Activated CD8-positive, alpha-beta memory T cell treated with anti-CD3 and anti-CD28 coated beads, Interleukin-2, amount 10 ng/mL, durations not matched to agents 7 days and 5 days (primary cell): ENCODE measurements around the gene GNL3. TPM values are rescaled to one million over a fixed set of nuclear protein-coding genes. Genes with fewer than 3 reads are reported as not detected.

Experiments
- ATAC-seq: fragments of 150-1000 bp; cut with Tn5 transposase; one replicate; pipeline ENCODE4 v1.10.0; 2021; ENCODE audit warnings: moderate library complexity
- CTCF ChIA-PET: fragments of 350-600 bp; sonication (Branson Sonifier 250); formaldehyde crosslinking; loops from one replicate; lab custom pipeline; 2021; ENCODE audit warnings: antibody characterized with exemption; lab: Charles Lee
- DNase-seq: peaks from one replicate; pipeline ENCODE4 v3.0.0-alpha.2; 2020
- H3K27ac Mint-ChIP-seq: one replicate; pipeline ENCODE4 v1.8.0; 2021; ENCODE audit warnings: mild to moderate bottlenecking, mixed read lengths
- H3K27me3 Mint-ChIP-seq: one replicate; pipeline ENCODE4 v1.8.0; 2021; ENCODE audit warnings: mixed read lengths
- H3K36me3 Mint-ChIP-seq: one replicate; pipeline ENCODE4 v1.8.0; 2021; ENCODE audit warnings: mild to moderate bottlenecking, mixed read lengths
- H3K4me1 Mint-ChIP-seq: one replicate; pipeline ENCODE4 v1.8.0; 2021; ENCODE audit warnings: mixed read lengths
- H3K4me3 Mint-ChIP-seq: one replicate; pipeline ENCODE4 v1.8.0; 2021; ENCODE audit warnings: mild to moderate bottlenecking, moderate library complexity, mixed read lengths
- H3K9me3 Mint-ChIP-seq: one replicate; pipeline ENCODE4 v1.8.0; 2022; ENCODE audit warnings: low read depth, mixed read lengths
- total RNA-seq, 2 experiments: library from RNA; stranded (reverse); gene quantifications; one replicate each; pipeline ENCODE4 v1.2.3, GENCODE V29; 2021

Gene GNL3, protein sequence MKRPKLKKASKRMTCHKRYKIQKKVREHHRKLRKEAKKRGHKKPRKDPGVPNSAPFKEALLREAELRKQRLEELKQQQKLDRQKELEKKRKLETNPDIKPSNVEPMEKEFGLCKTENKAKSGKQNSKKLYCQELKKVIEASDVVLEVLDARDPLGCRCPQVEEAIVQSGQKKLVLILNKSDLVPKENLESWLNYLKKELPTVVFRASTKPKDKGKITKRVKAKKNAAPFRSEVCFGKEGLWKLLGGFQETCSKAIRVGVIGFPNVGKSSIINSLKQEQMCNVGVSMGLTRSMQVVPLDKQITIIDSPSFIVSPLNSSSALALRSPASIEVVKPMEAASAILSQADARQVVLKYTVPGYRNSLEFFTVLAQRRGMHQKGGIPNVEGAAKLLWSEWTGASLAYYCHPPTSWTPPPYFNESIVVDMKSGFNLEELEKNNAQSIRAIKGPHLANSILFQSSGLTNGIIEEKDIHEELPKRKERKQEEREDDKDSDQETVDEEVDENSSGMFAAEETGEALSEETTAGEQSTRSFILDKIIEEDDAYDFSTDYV
- 100 to 1,000 TPM in 1 of 2 experiments, 10 to 100 TPM in 1; 86.8 to 116 TPM for total RNA-seq

DNA sequence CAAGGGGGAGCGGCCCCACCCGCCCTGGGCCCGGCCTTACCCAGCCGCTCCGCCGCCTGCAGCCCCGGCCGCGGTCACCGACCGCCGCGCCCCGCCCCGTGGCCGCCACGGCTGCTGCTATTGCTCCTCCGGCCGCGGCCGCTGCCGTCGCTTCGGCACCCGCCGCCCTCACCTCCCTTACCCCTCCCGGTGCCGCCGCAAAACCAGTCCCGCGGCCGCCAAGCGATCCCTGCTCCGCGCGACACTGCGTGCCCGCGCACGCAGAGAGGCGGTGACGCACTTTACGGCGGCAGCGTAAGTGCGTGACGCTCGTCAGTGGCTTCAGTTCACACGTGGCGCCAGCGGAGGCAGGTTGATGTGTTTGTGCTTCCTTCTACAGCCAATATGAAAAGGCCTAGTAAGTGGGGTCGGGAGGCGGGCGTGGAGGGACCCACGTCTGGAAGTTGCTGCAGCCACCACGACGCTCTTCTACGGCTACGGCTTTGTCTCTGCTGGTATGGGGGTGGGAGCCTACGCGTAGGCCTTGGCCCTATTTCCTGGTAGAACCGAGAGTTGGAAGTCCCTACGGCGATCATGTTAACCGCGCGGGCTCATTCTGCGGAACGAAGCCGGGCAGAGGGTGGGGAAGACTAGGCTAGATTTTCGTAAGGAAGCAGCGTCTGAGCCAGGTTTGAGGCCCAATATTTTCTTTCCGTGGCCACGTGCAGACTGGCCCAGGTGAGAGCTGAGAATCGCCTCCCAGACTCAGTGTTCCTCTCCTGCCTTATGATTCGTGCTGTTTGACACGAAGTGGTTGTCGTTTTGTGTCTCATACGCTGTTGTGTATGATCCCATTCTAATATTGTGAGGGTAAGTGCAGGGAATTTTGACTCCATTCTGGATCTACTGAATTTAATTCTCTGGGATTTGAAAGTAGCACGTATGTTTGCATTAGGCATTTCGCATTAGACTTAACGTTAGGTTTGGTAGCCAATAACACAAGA is at the start of gene GNL3, which contains the start of gene PBRM1:
Gene GNL3 (plus strand): TSS at position 324 of the 983 bp plus-strand sequence. CDS start 61 bp downstream, at position 385.
Gene PBRM1 (minus strand): TSS at position 205 of the 983 bp plus-strand sequence.
- peak; percentile 96 for DNase-seq
- H3K27ac Mint-ChIP-seq = peak within 1 kb of the TSS; percentile 89
- no peaks in the 10 kb centered on the region for H3K27me3 Mint-ChIP-seq
- H3K9me3 Mint-ChIP-seq = no peaks in the 10 kb centered on the region
- H3K36me3 Mint-ChIP-seq = peaks cover 53% of the 10 kb centered on the region
- CTCF ChIA-PET = interaction anchor here (0.8 kb wide), 2 partner anchors 14 to 19 kb away, joined by 3 to 5 read pairs; no protein-coding TSS in a partner anchor
- H3K4me1 Mint-ChIP-seq = peaks cover 76% of the 10 kb centered on the region
- ATAC-seq = peak; percentile 82
- peak within 1 kb of the TSS; percentile 93 for H3K4me3 Mint-ChIP-seq

DNA sequence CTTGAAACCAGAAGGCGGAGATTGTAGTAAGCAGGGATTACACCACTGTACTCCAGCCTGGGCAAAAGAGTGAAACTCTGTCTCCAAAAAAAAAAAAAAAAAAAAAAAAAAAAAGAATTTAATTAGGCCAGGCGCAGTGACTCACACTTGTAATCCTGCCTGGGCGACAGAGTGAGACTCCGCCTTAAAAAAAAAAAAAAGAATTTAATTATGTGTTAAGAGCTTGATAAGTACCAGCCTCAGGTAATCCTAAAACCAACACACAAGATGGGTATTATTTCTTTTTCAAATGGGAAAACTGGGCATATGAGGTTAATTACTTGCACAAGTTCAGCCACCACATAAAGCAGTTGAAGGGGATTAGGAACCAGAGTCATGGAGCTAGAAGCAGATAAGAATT is 49.2 kb upstream of the GNL3 start:
- Mint-ChIP-seq H3K27me3 (no peaks in the 10 kb centered on the region), H3K4me1 (no peaks in the 10 kb centered on the region), H3K4me3 (no peak overlapping the region), H3K9me3 (no peaks in the 10 kb centered on the region), H3K36me3 (peaks cover 25% of the 10 kb centered on the region), H3K27ac (no peak overlapping the region)
- no peak for ATAC-seq
- CTCF ChIA-PET = no interaction called here
- DNase-seq = no peak

DNA sequence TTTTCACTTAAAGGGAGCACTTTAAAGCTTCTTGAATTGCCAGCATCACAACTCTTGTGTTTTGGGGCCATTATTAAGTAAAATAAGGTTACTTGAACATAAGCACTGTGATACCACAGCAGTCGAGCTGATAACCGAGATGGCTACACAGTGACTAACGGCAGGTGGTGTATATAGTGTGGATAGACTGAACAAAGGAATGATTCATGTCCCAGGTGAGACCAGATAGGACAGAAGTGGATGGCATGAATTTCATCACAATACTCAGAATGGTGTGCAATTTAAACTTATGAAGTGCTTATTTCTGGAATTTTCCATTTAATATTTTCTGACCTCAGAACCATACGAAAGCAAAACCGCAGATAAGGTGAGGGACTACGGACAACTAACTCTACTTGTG is 40.3 kb upstream of the GNL3 start:
- H3K27me3 Mint-ChIP-seq = no peaks in the 10 kb centered on the region
- no peak overlapping the region for H3K4me3 Mint-ChIP-seq
- peaks cover 3% of the 10 kb centered on the region for H3K4me1 Mint-ChIP-seq
- no peak overlapping the region for H3K27ac Mint-ChIP-seq
- CTCF ChIA-PET = interaction anchor here (1.2 kb wide), 1 partner anchor 20 kb away, joined by 3 read pairs; no protein-coding TSS in a partner anchor
- H3K9me3 Mint-ChIP-seq = no peaks in the 10 kb centered on the region
- ATAC-seq (no peak), DNase-seq (no peak)
- H3K36me3 Mint-ChIP-seq = peaks cover 39% of the 10 kb centered on the region

DNA sequence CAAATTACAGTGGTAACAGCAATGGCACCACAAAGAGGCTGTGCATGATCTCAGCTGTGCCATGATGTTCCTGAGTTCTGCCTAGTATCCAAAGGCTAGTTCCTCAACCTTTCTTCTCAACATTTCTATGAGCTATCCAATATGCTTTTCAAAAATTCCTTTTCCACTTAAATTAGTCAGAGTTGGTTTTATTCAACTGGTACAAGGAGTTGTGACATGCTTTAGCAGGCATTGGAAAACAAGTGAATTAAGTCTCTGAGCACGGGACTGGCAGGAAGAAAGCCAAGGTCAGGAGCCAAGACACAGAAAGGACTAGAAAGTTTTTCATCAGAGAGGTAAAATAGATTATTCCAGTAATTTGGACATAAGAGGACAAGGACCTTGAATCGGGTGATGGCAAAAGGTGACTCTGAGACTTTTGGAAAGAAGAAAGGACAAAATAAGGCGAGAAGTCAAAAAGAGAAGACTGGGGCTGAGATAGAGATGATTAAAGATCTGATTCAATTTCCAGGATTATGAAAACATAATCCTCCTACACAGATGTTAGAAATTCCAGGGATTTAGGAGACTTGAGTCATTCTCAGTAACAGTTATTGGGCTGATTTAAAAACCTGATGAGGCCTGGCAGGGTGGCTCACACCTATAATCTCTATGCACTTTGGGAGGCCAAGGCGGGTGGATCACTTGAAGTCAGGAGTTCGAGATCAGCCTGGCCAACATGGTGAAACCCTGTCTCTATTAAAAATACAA is 36.2 kb upstream of the GNL3 start:
- ATAC-seq = no peak
- Mint-ChIP-seq H3K36me3 (peaks cover 44% of the 10 kb centered on the region), H3K4me3 (no peak overlapping the region), H3K27me3 (no peaks in the 10 kb centered on the region), H3K4me1 (peaks cover 9% of the 10 kb centered on the region), H3K27ac (no peak overlapping the region), H3K9me3 (no peaks in the 10 kb centered on the region)
- no peak for DNase-seq
- CTCF ChIA-PET = no interaction called here

DNA sequence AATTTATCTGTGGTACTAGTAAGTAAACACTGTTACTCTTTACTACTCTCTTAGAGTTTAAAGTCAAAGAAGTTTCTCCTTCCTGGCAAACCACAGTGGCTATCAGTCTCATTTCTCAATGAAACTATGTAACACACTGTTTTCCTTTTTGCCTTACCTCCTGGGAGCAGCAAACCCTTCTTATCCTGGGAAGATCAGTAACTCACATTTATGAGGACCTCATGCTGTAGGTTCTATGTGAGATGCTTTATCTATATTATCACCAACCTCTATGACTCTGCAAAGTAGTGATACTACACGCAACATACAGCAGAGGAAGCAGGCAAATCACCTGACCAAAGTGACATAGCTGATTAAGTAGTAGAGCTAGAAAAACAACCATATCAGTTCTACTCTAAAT is 35.4 kb upstream of the GNL3 start:
- peaks cover 49% of the 10 kb centered on the region for H3K36me3 Mint-ChIP-seq
- CTCF ChIA-PET = interaction anchor here (1.6 kb wide), 1 partner anchor 35 kb away, joined by 4 read pairs; no protein-coding TSS in a partner anchor
- no peaks in the 10 kb centered on the region for H3K27me3 Mint-ChIP-seq
- H3K4me3 Mint-ChIP-seq = no peak overlapping the region
- H3K4me1 Mint-ChIP-seq = peaks cover 9% of the 10 kb centered on the region
- H3K27ac Mint-ChIP-seq = peak overlapping the region; percentile 39
- DNase-seq (no peak), ATAC-seq (no peak)
- no peaks in the 10 kb centered on the region for H3K9me3 Mint-ChIP-seq

DNA sequence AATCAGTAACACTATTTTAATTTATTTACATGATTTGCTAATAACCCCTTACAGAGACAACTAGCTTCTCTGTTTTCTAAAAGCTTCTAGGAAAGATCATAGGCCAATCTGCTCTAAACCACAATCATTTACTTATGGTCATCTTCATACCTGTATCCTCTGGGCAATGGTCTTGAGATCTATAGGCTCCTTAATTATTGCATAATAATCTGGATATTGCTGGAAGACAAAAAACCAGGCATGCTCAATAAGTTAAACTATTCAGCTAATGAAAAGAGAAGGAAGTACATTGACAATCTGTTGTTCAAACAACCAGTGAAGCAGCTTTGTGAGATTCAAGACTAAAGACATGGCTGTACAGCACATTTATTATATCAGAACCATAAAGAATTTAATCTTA is 34.2 kb upstream of the GNL3 start:
- Mint-ChIP-seq H3K4me1 (peaks cover 9% of the 10 kb centered on the region), H3K36me3 (peaks cover 50% of the 10 kb centered on the region), H3K27me3 (no peaks in the 10 kb centered on the region), H3K27ac (no peak overlapping the region), H3K4me3 (no peak overlapping the region), H3K9me3 (no peaks in the 10 kb centered on the region)
- ATAC-seq (no peak), DNase-seq (no peak)
- CTCF ChIA-PET = interaction anchor here (1.6 kb wide), 1 partner anchor 36 kb away, joined by 4 read pairs; no protein-coding TSS in a partner anchor

DNA sequence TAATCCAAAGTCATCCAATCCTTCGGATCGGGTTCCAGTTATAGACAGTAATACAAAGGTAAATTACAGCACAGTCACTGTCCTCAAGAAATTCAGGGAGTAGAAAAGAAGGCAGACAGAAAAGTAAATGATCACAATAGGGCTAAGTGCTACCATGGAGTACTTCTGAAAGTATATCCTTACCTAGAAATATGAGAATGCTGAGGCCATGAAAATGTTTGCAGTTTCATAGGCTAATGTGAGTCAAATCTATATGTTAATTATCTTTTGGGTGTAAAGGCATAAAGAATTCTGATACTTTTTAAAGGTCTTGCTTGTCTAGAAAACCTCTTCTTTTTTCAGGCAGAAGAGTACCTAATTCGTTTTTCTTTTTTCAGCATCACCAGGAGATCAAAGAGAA is 29.9 kb upstream of the GNL3 start:
- H3K27me3 Mint-ChIP-seq = no peaks in the 10 kb centered on the region
- CTCF ChIA-PET = no interaction called here
- no peak overlapping the region for H3K27ac Mint-ChIP-seq

DNA sequence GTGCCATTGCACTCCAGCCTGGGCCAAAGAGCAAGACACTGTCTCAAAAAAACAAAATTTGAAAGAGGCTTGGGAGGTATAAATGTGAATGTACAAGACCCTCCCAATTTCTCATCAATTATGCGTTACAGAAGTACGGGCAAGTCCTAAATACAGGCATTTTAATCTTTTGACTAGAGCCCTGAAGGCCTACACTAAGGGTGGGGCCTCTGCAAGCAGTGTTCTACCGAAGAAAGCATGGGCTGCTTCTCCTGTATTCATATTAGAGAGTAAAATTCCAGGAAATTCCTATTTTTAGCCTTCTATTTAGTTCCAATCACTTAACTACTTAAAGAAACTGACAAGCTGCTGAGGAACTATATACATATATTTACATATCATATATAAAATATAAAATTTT is 25.8 kb upstream of the GNL3 start:
- Mint-ChIP-seq H3K4me1 (no peaks in the 10 kb centered on the region), H3K36me3 (peaks cover 46% of the 10 kb centered on the region), H3K27ac (no peak overlapping the region), H3K4me3 (no peak overlapping the region), H3K27me3 (no peaks in the 10 kb centered on the region), H3K9me3 (no peaks in the 10 kb centered on the region)
- DNase-seq (no peak), ATAC-seq (no peak)
- CTCF ChIA-PET = no interaction called here

More for the DNA sequence above, 29.9 kb upstream of the GNL3 start:
- peaks cover 37% of the 10 kb centered on the region for H3K36me3 Mint-ChIP-seq
- no peaks in the 10 kb centered on the region for H3K9me3 Mint-ChIP-seq
- no peak overlapping the region for H3K4me3 Mint-ChIP-seq
- no peak for ATAC-seq
- peaks cover 2% of the 10 kb centered on the region for H3K4me1 Mint-ChIP-seq
- no peak for DNase-seq

DNA sequence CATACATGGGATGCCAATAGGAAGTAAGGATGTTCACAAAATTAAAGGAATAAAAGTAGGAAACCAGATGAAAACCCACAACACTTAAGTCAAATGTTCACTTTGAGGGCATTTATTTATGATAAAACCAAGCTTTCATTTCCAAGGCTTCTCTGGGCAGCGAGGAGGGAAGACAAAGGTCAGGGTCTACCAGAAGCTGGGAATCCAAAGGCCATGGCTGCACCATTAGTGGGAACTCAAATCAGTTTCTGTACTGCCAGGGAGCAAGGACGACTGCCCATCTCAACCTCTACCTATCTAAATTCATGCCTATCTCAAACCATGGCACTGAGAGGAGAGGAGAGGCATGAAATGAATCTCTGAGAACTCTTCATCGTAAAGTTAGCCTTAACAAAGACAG is 22.7 kb upstream of the GNL3 start:
- H3K4me1 Mint-ChIP-seq = no peaks in the 10 kb centered on the region
- H3K9me3 Mint-ChIP-seq = no peaks in the 10 kb centered on the region
- CTCF ChIA-PET = no interaction called here
- no peaks in the 10 kb centered on the region for H3K27me3 Mint-ChIP-seq
- peaks cover 44% of the 10 kb centered on the region for H3K36me3 Mint-ChIP-seq
- DNase-seq = no peak
- H3K27ac Mint-ChIP-seq = no peak overlapping the region
- H3K4me3 Mint-ChIP-seq = no peak overlapping the region
- ATAC-seq = no peak

DNA sequence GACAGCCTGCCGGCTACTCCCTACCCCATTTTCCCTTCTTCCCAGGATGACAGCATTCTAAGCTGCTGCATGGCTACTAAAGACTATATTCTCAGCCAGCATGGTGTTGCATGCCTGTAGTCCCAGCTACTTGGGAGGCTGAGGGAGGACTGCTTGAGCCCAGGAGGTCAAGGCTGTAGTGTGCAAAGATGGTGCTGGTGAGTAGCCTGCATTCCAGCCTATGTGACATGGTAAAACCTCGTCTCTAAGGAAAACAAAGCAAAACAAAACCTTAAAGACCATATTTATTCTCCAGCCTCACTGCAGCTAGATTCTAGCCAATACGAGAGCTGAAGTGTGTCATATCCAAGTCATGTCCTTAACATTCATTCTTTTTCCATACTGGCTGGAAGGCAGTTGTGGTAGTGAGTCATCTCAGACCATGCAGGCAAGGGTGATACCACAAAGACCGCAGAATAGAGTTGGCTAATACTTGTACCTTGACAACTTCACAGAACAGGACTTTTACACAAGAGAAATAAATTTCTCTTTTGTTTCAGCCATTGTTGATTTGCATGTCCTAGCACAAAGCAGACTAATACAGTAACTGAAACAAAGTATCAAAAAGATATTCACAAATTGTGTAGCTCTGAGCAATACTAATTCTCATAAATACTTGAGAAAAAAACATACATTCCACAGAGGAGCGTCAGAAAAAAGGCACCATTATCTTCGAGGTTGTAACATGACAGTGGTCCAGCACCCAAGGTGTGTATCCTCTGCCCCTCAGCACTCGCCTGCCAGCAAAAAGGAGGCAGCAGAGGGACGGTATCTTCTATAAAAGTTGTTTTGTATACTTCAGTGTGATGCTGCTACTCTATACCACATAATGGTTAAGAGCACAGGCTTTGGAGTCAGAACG is 15.0 kb upstream of the GNL3 start:
- CTCF ChIA-PET = interaction anchor here (0.7 kb wide), 1 partner anchor 16 kb away, joined by 3 read pairs; no protein-coding TSS in a partner anchor
- Mint-ChIP-seq H3K27ac (peak overlapping the region; percentile 88), H3K4me3 (peak overlapping the region; percentile 48), H3K27me3 (no peaks in the 10 kb centered on the region), H3K9me3 (no peaks in the 10 kb centered on the region), H3K36me3 (peaks cover 46% of the 10 kb centered on the region), H3K4me1 (peaks cover 30% of the 10 kb centered on the region)
- ATAC-seq = peak; percentile 93
- DNase-seq = peak; percentile 80

DNA sequence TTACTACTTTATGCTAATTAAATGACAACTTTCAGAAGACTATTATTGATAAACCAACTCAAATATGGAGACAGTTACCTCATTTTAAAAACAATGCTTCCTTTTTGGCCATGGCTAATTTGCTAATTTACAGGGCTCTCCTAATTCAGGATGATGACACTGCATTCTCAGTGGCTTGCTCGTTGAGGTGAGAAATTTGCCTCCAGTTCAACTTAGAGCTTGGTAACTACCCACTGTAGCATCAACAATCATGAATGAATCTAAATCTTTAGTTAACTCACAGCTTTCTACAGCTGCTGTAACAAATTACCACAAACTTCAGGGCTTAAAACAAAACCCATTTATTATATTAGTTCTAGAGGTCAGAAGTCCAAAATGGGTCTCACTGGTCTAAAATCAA is 14.2 kb upstream of the GNL3 start:
- H3K27me3 Mint-ChIP-seq = no peaks in the 10 kb centered on the region
- H3K9me3 Mint-ChIP-seq = no peaks in the 10 kb centered on the region
- CTCF ChIA-PET = interaction anchor here (0.7 to 0.9 kb wide), 2 partner anchors 14 to 15 kb away, joined by 3 read pairs; no protein-coding TSS in a partner anchor
- H3K27ac Mint-ChIP-seq = peak overlapping the region; percentile 88
- DNase-seq (no peak), ATAC-seq (no peak)
- peaks cover 30% of the 10 kb centered on the region for H3K4me1 Mint-ChIP-seq
- H3K36me3 Mint-ChIP-seq = peaks cover 50% of the 10 kb centered on the region
- no peak overlapping the region for H3K4me3 Mint-ChIP-seq
